WI38 (cell line): ENCODE measurements around the gene POLK.
"Not testable (repeated sequence)": the region's sequence is repeated elsewhere in the genome, so short reads cannot be mapped to it uniquely, and the experiment has no call there.

Experiments used
- H3K4me3 ChIP-seq: 2 replicates; pipeline ENCODE4 v1.5.1; 2011; ENCODE audit warnings: low read depth, mild to moderate bottlenecking, control low read depth, low read length
- CTCF ChIP-seq: IDR thresholded peaks from 2 replicates; pipeline ENCODE4 v1.5.1; 2012; ENCODE audit warnings: low read depth, mild to moderate bottlenecking, control low read depth, low read length

Gene POLK

GRCh38 chr5:75550597-75550996 is 38.9 kb downstream of the POLK start:
- no peak for TF ChIP-seq CTCF
- no peak overlapping the region for H3K4me3 ChIP-seq

- H3K4me3 ChIP-seq: no peak overlapping the region
Observed at GRCh38 chr5:75551471-75551870, 39.8 kb downstream of the POLK start.

GRCh38 chr5:75552764-75553163 is 41.1 kb downstream of the POLK start:
- H3K4me3 ChIP-seq: no peak overlapping the region
- TF ChIP-seq CTCF: no peak

More at GRCh38 chr5:75551471-75551870, 39.8 kb downstream of the POLK start:
- TF ChIP-seq CTCF: no peak

GRCh38 chr5:75553358-75553757 is 41.7 kb downstream of the POLK start:
- TF ChIP-seq CTCF: no peak
- H3K4me3 ChIP-seq: no peak overlapping the region

GRCh38 chr5:75558221-75558620 is 46.5 kb downstream of the POLK start:
- TF ChIP-seq CTCF: no peak
- H3K4me3 ChIP-seq: no peak overlapping the region

GRCh38 chr5:75558981-75559632 is 47.4 kb downstream of the POLK start:
- H3K4me3 ChIP-seq: no peak overlapping the region
- no peak for TF ChIP-seq CTCF

- H3K4me3 ChIP-seq: not testable (repeated sequence)
Observed at GRCh38 chr5:75560655-75561054, 49.0 kb downstream of the POLK start.

GRCh38 chr5:75565991-75566709 is 54.5 kb downstream of the POLK start:
- not testable (repeated sequence) for H3K4me3 ChIP-seq
